OCI-LY3 (cell line): ENCODE measurements around the gene RFC1.
"Not testable (repeated sequence)": the region's sequence is repeated elsewhere in the genome, so short reads cannot be mapped to it uniquely, and the experiment has no call there.

Experiments used
- H2AFZ ChIP-seq: fragments of 200-600, 300-600 bp; shearing (Covaris generic); 2 replicates; pipeline ENCODE4 v1.6.0; 2014; ENCODE audit warnings: antibody characterized with exemption, low read depth, low read length
- H3K27ac ChIP-seq: fragments of 200-600, 300-600 bp; sonication (generic); 2 replicates; pipeline ENCODE4 v1.5.1; 2014; ENCODE audit warnings: mild to moderate bottlenecking, low read length, moderate library complexity, mixed read lengths
- H3K27me3 ChIP-seq: fragments of 200-600, 300-600 bp; sonication (generic); 2 replicates; pipeline ENCODE4 v1.6.1; 2014; ENCODE audit warnings: low read depth, low read length, mixed read lengths
- H3K36me3 ChIP-seq: fragments of 200-600, 300-600 bp; sonication (generic); replicated peaks from 2 replicates; pipeline ENCODE3; 2014; ENCODE audit warnings: low read depth, low read length, mixed read lengths
- H3K4me1 ChIP-seq: fragments of 300-600, 200-600 bp; sonication (generic); 2 replicates; pipeline ENCODE4 v1.6.1; 2014; ENCODE audit warnings: low read length, mixed read lengths
- H3K4me2 ChIP-seq: fragments of 200-600, 300-600 bp; sonication (generic); 2 replicates; pipeline ENCODE4 v1.6.1; 2014; ENCODE audit warnings: low read length, mixed read lengths
- H3K4me3 ChIP-seq: fragments of 300-600, 200-600 bp; sonication (generic); 2 replicates; pipeline ENCODE4 v1.5.1; 2014; ENCODE audit warnings: antibody characterized with exemption, mild to moderate bottlenecking, low read length, moderate library complexity
- H3K79me2 ChIP-seq: fragments of 300-600, 200-600 bp; shearing (Covaris generic); 2 replicates; pipeline ENCODE4 v1.6.1; 2014; ENCODE audit warnings: mild to moderate bottlenecking, low read length, mixed read lengths
- H3K9ac ChIP-seq: fragments of 300-600, 200-600 bp; shearing (Covaris generic); 2 replicates; pipeline ENCODE4 v1.6.0; 2014; ENCODE audit warnings: mild to moderate bottlenecking, low read length, moderate library complexity
- H3K9me3 ChIP-seq: fragments of 200-600, 300-600 bp; shearing (Covaris generic); 2 replicates; pipeline ENCODE4 v1.6.1; 2014; ENCODE audit warnings: low read length, mixed read lengths; ENCODE audit not compliant: insufficient read depth
- H4K20me1 ChIP-seq: fragments of 200-600, 300-600 bp; sonication (generic); 2 replicates; pipeline ENCODE4 v1.6.1; 2016; ENCODE audit warnings: low read length, mixed read lengths; ENCODE audit not compliant: insufficient read depth
- CTCF ChIP-seq: fragments of 200-600, 300-600 bp; sonication (generic); IDR thresholded peaks from 2 replicates; pipeline ENCODE4 v1.5.1; 2014; ENCODE audit warnings: antibody characterized with exemption, low read length, low read depth
- EZH2phosphoT487 ChIP-seq: fragments of 200-600 bp; shearing (Covaris generic); IDR thresholded peaks from 2 replicates; pipeline ENCODE4 v1.6.1; 2018; ENCODE audit warnings: antibody characterized with exemption, mixed run types, low read depth

The RFC1 gene

GRCh38 chr4:39365830-39366771, at the start of gene RFC1:
Gene RFC1 (minus strand): TSS chr4:39366362. CDS start chr4:39366241, 121 bp downstream.
- no peak for TF ChIP-seq CTCF
- TF ChIP-seq EZH2phosphoT487, result no peak
- Histone ChIP-seq H3K79me2 (peaks cover 51% of the 10 kb centered on the region), H4K20me1 (peaks cover 37% of the 10 kb centered on the region), H3K9me3 (no peaks in the 10 kb centered on the region), H3K9ac (peak within 1 kb of the TSS; percentile 84), H3K4me3 (peak within 1 kb of the TSS; percentile 85), H3K4me1 (peaks cover 20% of the 10 kb centered on the region), H3K27ac (peak within 1 kb of the TSS; percentile 60), H3K27me3 (no peaks in the 10 kb centered on the region), H3K4me2 (peak within 1 kb of the TSS; percentile 98), H3K36me3 (peaks cover 8% of the 10 kb centered on the region), H2AFZ (peak within 1 kb of the TSS; percentile 76)

- H3K4me1 ChIP-seq, result no peaks in the 10 kb centered on the region
- H3K9me3 ChIP-seq, result no peaks in the 10 kb centered on the region
- no peak overlapping the region for H3K27ac ChIP-seq
- H3K9ac ChIP-seq, result no peak overlapping the region
- no peaks in the 10 kb centered on the region for H4K20me1 ChIP-seq
- no peak overlapping the region for H2AFZ ChIP-seq
- no peak overlapping the region for H3K4me3 ChIP-seq
- H3K27me3 ChIP-seq, result no peaks in the 10 kb centered on the region
- no peaks in the 10 kb centered on the region for H3K36me3 ChIP-seq
- TF ChIP-seq CTCF, result no peak
- no peak overlapping the region for H3K4me2 ChIP-seq
- H3K79me2 ChIP-seq, result no peaks in the 10 kb centered on the region
These were observed 49.6 kb upstream of the RFC1 start for GRCh38 chr4:39415678-39416283.

GRCh38 chr4:39411561-39411960, 45.4 kb upstream of the RFC1 start:
- not testable (repeated sequence) for H3K4me2 ChIP-seq, H3K9ac ChIP-seq, H2AFZ ChIP-seq, H3K27ac ChIP-seq, H3K36me3 ChIP-seq, H4K20me1 ChIP-seq, H3K4me3 ChIP-seq, H3K27me3 ChIP-seq, H3K79me2 ChIP-seq, H3K9me3 ChIP-seq, H3K4me1 ChIP-seq

- Histone ChIP-seq H3K27me3 (peaks cover 4% of the 10 kb centered on the region; the same call in 1 of the 2 replicates), H3K9me3 (no peaks in the 10 kb centered on the region), H3K4me2 (peak overlapping the region; percentile 62), H3K27ac (no peak overlapping the region), H3K36me3 (no peaks in the 10 kb centered on the region), H2AFZ (peak overlapping the region; percentile 76), H3K79me2 (no peaks in the 10 kb centered on the region), H3K4me1 (0 out of 2 replicates have a peak, but pooled peaks cover 5% of the 10 kb centered on the region), H3K9ac (peak overlapping the region; percentile 31; the same call in 1 of the 2 replicates), H3K4me3 (peak overlapping the region; percentile 67), H4K20me1 (no peaks in the 10 kb centered on the region)
- TF ChIP-seq CTCF, result peak; percentile 45
- TF ChIP-seq EZH2phosphoT487, result no peak
These were observed 44.3 kb upstream of the RFC1 start for GRCh38 chr4:39410415-39410814.
